GM10266 (cell line): ENCODE measurements around the gene ANKRD24.

Experiments used
- DNase-seq: peaks from one replicate; pipeline ENCODE4 v3.0.0; 2012; ENCODE audit errors: extremely low spot score
- TF ChIP-seq, protein P1 (sequence below): IDR thresholded peaks from 2 replicates; pipeline ENCODE4 v1.5.1; 2012; ENCODE audit warnings: mild to moderate bottlenecking, low read depth; ENCODE audit not compliant: control insufficient read depth, insufficient read depth; ENCODE audit errors: missing control alignments

ANKRD24 gene

DNA sequence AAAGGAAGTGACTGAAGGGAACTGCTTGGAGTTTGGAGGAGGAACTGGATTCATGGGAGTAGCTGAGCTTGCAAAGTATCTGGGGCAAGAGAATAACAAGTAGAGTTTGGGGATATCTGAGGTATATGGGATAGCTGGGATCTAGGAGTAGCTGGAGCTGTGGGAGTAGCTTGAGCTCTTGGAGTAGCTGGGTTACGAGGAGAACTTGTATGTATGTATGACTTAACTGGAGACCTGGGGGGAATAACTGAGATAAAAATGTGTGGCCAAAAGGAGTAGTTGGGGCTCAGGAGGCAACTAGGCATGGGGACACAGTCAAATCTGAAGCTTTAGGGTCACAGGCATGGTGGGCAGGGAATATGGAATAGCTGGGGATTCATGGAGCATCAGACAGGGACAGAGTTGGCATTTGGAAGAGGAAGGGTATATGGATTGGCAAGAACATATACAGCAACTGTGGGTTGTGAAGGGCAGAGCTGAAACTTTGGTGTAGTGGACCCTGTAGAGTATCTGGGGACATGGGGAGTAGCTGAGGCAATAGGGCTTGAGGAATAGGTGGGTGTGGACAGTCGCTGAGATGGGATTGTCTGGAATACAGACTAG lies 18.6 kb downstream of the ANKRD24 start:
- TF ChIP-seq, protein P1, sequence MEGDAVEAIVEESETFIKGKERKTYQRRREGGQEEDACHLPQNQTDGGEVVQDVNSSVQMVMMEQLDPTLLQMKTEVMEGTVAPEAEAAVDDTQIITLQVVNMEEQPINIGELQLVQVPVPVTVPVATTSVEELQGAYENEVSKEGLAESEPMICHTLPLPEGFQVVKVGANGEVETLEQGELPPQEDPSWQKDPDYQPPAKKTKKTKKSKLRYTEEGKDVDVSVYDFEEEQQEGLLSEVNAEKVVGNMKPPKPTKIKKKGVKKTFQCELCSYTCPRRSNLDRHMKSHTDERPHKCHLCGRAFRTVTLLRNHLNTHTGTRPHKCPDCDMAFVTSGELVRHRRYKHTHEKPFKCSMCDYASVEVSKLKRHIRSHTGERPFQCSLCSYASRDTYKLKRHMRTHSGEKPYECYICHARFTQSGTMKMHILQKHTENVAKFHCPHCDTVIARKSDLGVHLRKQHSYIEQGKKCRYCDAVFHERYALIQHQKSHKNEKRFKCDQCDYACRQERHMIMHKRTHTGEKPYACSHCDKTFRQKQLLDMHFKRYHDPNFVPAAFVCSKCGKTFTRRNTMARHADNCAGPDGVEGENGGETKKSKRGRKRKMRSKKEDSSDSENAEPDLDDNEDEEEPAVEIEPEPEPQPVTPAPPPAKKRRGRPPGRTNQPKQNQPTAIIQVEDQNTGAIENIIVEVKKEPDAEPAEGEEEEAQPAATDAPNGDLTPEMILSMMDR, result no peak
- DNase-seq, result no peak

DNA sequence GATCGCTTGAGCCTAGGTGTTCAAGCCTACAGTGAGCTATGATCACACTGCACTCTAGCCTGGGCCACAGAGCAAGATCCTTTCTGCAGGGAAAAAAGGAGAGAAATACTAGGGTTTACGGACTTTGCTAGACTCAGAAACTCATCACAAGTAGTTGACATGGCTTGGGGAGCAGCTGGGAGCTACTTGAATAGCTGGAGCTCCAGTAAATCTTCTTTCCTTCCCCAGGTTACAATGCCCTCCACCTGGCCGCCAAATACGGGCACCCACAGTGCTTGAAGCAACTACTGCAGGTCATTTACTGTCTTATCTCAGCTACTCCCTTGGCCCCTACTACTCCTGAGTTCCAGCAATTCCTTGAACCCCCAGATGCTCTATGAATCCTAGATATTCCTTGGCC lies 19.3 kb downstream of the ANKRD24 start:
- TF ChIP-seq, protein P1, result no peak
- DNase-seq, result no peak

DNA sequence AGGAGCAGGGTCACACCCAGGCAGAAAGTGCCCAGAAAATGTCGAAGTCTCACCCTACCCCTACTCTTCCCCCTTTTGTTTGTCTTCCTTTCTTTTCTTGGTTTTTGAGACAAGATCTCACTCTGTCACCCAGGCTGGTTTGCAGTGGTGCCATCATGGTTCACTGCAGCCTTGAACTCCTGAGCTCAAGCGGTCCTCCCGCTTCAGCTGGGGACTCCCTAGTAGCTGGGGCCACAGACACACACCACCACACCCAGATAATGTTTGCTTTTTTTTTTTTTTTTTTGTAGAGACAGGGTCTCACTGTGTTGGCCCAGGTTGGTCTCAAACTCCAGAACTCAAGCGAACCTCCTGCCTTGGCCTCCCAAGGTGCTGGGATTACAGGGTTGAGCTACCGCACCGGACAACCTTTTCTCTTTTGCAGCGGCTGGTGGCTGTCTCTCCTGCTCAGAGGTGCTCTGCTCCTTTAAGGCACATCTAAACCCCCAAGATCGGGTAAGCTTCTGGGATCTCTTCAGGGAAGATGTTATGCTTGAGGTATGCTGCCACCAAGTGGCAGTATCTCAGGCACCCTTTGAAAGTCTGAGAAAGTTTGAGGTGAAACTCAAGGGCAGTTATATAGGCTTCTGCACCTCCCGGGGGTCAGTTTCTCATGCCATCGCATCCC lies 24.5 kb downstream of the ANKRD24 start:
- DNase-seq, result no peak
- TF ChIP-seq, protein P1, result peak; percentile 38

DNA sequence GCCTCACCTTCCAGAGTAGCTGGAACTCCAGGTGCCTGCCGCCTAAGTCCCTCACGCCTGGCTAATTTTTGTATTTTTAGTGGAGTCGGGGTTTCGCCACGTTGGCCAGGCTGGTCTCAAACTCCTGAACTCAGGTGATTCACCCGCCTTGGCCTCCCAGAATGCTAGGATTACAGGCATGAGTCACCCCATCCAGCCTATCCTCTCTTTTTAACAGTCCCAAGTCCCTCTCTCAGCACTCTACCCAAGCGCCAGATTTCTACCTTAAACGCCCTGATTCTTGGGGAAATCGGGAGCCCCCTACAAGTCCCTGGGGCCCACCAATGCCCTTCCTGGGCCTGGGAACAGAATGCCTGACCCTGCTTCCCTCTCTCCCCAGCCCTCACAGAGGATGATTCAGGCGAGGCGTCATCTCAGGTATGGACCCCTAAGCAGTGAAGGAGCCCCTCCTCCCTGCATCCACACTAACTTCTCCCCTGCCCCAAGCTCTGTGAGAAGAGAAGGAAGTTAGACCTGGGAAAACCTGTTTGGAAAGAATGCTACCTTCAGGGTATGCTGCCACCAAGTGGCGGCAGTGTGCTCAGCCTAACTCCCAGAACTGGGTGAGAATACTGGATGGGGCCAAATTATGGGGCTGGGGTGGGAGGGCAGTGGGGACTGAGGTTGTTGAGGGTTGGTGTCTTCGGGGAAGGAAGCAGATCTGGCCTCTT lies 26.1 kb downstream of the ANKRD24 start:
- TF ChIP-seq, protein P1, result peak; percentile 63
- DNase-seq, result peak; percentile 61

DNA sequence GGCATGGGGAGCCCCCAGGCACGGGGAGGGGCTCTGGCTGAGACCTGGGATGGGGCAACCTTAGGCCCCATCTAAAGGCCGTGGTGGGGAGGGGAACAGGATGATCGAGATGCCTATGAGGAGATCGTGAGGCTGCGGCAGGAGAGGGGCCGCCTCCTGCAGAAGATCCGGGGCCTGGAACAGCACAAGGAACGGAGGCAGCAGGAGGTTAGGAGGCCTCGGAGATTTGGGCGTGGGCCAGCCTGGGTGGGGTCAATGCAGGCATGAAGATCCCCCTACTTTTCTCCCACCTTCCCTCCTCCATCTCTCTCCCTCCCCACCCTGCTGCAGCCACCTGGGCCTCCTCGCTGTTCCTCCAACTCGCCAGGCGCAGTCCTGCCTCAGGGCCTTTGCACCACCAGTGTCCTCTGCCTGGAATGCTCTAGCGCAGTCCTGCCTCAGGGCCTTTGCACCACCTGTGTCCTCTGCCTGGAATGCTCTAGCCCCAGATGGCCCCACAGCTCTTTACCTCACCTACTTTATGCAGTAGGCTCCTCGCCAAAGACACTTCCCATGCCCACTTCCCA lies 27.8 kb downstream of the ANKRD24 start:
- TF ChIP-seq, protein P1, result no peak
- no peak for DNase-seq

DNA sequence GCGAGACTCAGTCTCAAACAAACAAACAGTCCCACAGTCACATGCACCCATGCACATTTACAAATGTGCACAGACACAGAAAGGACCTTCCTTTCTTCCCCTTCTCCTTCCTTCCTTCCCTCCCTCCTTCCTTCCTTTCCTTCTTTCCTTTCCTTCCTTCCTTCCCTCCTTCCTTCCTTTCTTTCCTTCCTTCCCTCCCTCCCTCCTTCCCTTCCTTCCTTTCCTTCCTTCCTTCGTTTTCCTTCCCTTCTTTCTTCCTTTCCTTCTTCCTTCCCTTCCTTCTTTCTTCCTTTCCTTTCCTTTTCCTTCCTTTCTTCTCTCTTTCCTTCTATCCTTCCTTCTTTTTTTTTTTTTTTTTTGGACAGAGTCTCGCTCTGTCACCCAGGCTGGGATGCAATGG lies 30.6 kb downstream of the ANKRD24 start:
- TF ChIP-seq, protein P1, result no peak

More for the DNA sequence above, 30.6 kb downstream of the ANKRD24 start:
- DNase-seq, result no peak
